HG03159 (cell line): Measurements from ENCODE around the gene TXN2.
A peak's percentile ranks its signal among the peaks of the same experiment; 100 is the strongest.

Experiments used
- ATAC-seq: cut with Tn5 transposase; IDR thresholded peaks from one replicate; pipeline ENCODE4 v1.9.1; 2021; ENCODE audit warnings: mild to moderate bottlenecking, moderate library complexity; ENCODE audit not compliant: unreplicated experiment

The TXN2 gene

GRCh38 chr22:36486619-36487384, 5.4 kb upstream of the TXN2 start:
- no peak for ATAC-seq

GRCh38 chr22:36480941-36481392, 473 bp downstream of the TXN2 start:
- peak; percentile 34 for ATAC-seq

- ATAC-seq, result no peak
Measured at GRCh38 chr22:36478966-36479365, 2.5 kb downstream of the TXN2 start.

- ATAC-seq, result no peak
Measured at GRCh38 chr22:36475341-36475740, 6.1 kb downstream of the TXN2 start.

- no peak for ATAC-seq
Measured at GRCh38 chr22:36472689-36473088, 8.8 kb downstream of the TXN2 start.

GRCh38 chr22:36471341-36471821, 10.1 kb downstream of the TXN2 start:
- no peak for ATAC-seq

GRCh38 chr22:36470994-36471331, 10.5 kb downstream of the TXN2 start:
- no peak for ATAC-seq

- ATAC-seq, result no peak
Measured at GRCh38 chr22:36470162-36470993, 11.1 kb downstream of the TXN2 start.

GRCh38 chr22:36469094-36469710, 12.2 kb downstream of the TXN2 start:
- no peak for ATAC-seq

GRCh38 chr22:36467946-36468345, 13.5 kb downstream of the TXN2 start:
- no peak for ATAC-seq

GRCh38 chr22:36467042-36467810, 14.2 kb downstream of the TXN2 start:
- ATAC-seq, result no peak

GRCh38 chr22:36466258-36466657, 15.2 kb downstream of the TXN2 start:
- no peak for ATAC-seq

- no peak for ATAC-seq
Measured at GRCh38 chr22:36465232-36466021, 16.0 kb downstream of the TXN2 start.

- ATAC-seq, result no peak
Measured at GRCh38 chr22:36464715-36465231, 16.7 kb downstream of the TXN2 start.

GRCh38 chr22:36463783-36464184, 17.7 kb downstream of the TXN2 start:
- ATAC-seq, result no peak

- ATAC-seq, result no peak
Measured at GRCh38 chr22:36461665-36462649, 19.5 kb downstream of the TXN2 start.

GRCh38 chr22:36460202-36460601, 21.2 kb downstream of the TXN2 start:
- ATAC-seq, result no peak

GRCh38 chr22:36457688-36458450, 23.6 kb downstream of the TXN2 start:
- no peak for ATAC-seq
